ENCODE results near the gene BTN2A1. TPM values are rescaled to one million over a fixed set of nuclear protein-coding genes. Genes with fewer than 3 reads are reported as not detected.
"Not testable (repeated sequence)": the region's sequence is repeated elsewhere in the genome, so short reads cannot be mapped to it uniquely, and the experiment has no call there.

Gene BTN2A1
- total and polyA plus RNA-seq, 2 donors from 2014 or later = 15.6 to 19.1 TPM

DNA sequence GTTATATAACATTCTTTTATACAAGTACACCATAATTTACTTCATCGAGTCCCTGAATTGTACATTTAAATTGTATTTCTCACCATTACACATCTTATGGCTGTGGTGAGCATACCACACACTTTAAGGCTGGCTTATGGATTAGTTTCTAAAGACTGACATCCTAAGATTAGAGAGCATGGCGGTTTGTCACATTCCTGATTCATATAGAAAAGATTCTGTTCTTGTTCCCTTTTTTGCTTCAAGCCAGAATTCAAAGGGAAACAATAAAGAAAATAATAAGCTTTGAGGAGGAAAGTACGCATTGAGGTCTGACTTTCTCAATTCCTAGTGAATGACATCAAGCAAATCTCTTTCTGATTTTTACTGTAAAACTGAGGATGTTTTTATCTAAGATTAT is 44.9 kb downstream of the BTN2A1 start:
- intact Hi-C loops (cut with DNase I) = no loop called here
- H3K9ac ChIP-seq (ENCODE audit: low read length in 3 of 3) = no peak overlapping the region
- TF ChIP-seq, protein P1, sequence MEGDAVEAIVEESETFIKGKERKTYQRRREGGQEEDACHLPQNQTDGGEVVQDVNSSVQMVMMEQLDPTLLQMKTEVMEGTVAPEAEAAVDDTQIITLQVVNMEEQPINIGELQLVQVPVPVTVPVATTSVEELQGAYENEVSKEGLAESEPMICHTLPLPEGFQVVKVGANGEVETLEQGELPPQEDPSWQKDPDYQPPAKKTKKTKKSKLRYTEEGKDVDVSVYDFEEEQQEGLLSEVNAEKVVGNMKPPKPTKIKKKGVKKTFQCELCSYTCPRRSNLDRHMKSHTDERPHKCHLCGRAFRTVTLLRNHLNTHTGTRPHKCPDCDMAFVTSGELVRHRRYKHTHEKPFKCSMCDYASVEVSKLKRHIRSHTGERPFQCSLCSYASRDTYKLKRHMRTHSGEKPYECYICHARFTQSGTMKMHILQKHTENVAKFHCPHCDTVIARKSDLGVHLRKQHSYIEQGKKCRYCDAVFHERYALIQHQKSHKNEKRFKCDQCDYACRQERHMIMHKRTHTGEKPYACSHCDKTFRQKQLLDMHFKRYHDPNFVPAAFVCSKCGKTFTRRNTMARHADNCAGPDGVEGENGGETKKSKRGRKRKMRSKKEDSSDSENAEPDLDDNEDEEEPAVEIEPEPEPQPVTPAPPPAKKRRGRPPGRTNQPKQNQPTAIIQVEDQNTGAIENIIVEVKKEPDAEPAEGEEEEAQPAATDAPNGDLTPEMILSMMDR (IDR thresholded peaks at IDR 0.05; ENCODE audit: borderline replicate concordance, extremely low read depth, insufficient read depth) = no peak
- no peak overlapping the region for H3K27ac ChIP-seq (ENCODE audit: low read depth in 2 of 2, low read length in 2 of 2)
- peaks cover 0 to 5% (median 0%) of the 10 kb centered on the region in 3 donors for H3K4me1 ChIP-seq (ENCODE audit: control insufficient read depth in 2 of 3, insufficient read depth in 2 of 3, low read depth in 1 of 3, low read length in 3 of 3)
- peaks cover 11% of the 10 kb centered on the region for H3K27me3 ChIP-seq (ENCODE audit: control insufficient read depth, insufficient read depth, low read length)
- FAIRE-seq (no peak), DNase-seq (no peak)
- H3K4me3 ChIP-seq (ENCODE audit: low read length in 3 of 3) = no peak overlapping the region
- H3K36me3 ChIP-seq (ENCODE audit: control insufficient read depth in 2 of 3, insufficient read depth in 3 of 3, low read length in 3 of 3) = no peaks in the 10 kb centered on the region
- H3K9me3 ChIP-seq (ENCODE audit: control insufficient read depth in 2 of 3, insufficient read depth in 1 of 3, low read length in 3 of 3) = no peaks in the 10 kb centered on the region

DNA sequence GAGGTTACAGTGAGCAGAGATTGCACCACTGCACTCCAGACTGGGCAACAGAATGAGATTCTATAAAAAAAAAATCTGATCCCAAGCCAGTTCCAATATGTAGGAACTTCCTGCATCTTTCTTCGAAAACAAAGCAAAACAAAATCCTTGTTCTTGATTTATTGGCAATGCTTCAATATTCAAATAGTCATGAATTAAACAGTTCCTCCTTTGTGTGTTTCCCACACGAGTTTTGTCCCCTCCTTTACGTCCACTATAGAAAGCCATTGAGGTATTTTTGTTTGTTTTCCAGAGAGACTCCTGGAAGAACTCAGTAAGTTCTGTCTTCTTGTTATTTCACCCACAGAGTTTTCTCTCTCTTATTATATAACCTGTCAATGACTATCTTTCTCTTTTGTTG is 49.9 kb downstream of the BTN2A1 start:
- TF ChIP-seq, protein P1 (IDR thresholded peaks at IDR 0.05; ENCODE audit: borderline replicate concordance, extremely low read depth, insufficient read depth) = no peak
- DNase-seq (no peak), FAIRE-seq (no peak)
- no peak overlapping the region for H3K4me3 ChIP-seq (ENCODE audit: low read length in 3 of 3)
- intact Hi-C loops (cut with DNase I) = no loop called here
- H3K9me3 ChIP-seq (ENCODE audit: control insufficient read depth in 2 of 3, insufficient read depth in 1 of 3, low read length in 3 of 3) = no peaks in the 10 kb centered on the region
- H3K36me3 ChIP-seq (ENCODE audit: control insufficient read depth in 2 of 3, insufficient read depth in 3 of 3, low read length in 3 of 3) = no peaks in the 10 kb centered on the region
- H3K9ac ChIP-seq (ENCODE audit: low read length in 3 of 3) = no peak overlapping the region
- no peak overlapping the region for H3K27ac ChIP-seq (ENCODE audit: low read depth in 2 of 2, low read length in 2 of 2)
- H3K27me3 ChIP-seq (ENCODE audit: control insufficient read depth, insufficient read depth, low read length) = peaks cover under 1% of the 10 kb centered on the region
- no peaks in the 10 kb centered on the region for H3K4me1 ChIP-seq (ENCODE audit: control insufficient read depth in 2 of 3, insufficient read depth in 2 of 3, low read depth in 1 of 3, low read length in 3 of 3)

- H3K4me1 ChIP-seq (ENCODE audit: control insufficient read depth in 2 of 3, insufficient read depth in 2 of 3, low read depth in 1 of 3, low read length in 3 of 3); H3K27me3 ChIP-seq (ENCODE audit: control insufficient read depth, insufficient read depth, low read length); FAIRE-seq; H3K36me3 ChIP-seq (ENCODE audit: control insufficient read depth in 2 of 3, insufficient read depth in 3 of 3, low read length in 3 of 3); H3K9me3 ChIP-seq (ENCODE audit: control insufficient read depth in 2 of 3, insufficient read depth in 1 of 3, low read length in 3 of 3); H3K9ac ChIP-seq (ENCODE audit: low read length in 3 of 3); H3K27ac ChIP-seq (ENCODE audit: low read depth in 2 of 2, low read length in 2 of 2); DNase-seq; intact Hi-C loops (cut with DNase I); H3K4me3 ChIP-seq (ENCODE audit: low read length in 3 of 3): not testable (repeated sequence)
Measured at GRCh38 chr6:26511033-26511432, 53.3 kb downstream of the BTN2A1 start.

GRCh38 chr6:26514984-26515383 is 57.2 kb downstream of the BTN2A1 start:
- H3K4me1 ChIP-seq (ENCODE audit: control insufficient read depth in 2 of 3, insufficient read depth in 2 of 3, low read depth in 1 of 3, low read length in 3 of 3) = no peaks in the 10 kb centered on the region
- H3K4me3 ChIP-seq (ENCODE audit: low read length in 3 of 3) = no peak overlapping the region
- FAIRE-seq = no peak
- H3K9me3 ChIP-seq (ENCODE audit: control insufficient read depth in 2 of 3, insufficient read depth in 1 of 3, low read length in 3 of 3) = no peaks in the 10 kb centered on the region
- no peak overlapping the region for H3K9ac ChIP-seq (ENCODE audit: low read length in 3 of 3)
- TF ChIP-seq, protein P1 (IDR thresholded peaks at IDR 0.05; ENCODE audit: borderline replicate concordance, extremely low read depth, insufficient read depth) = no peak
- H3K27ac ChIP-seq (ENCODE audit: low read depth in 2 of 2, low read length in 2 of 2) = no peak overlapping the region
- no peak for DNase-seq
- no peaks in the 10 kb centered on the region for H3K36me3 ChIP-seq (ENCODE audit: control insufficient read depth in 2 of 3, insufficient read depth in 3 of 3, low read length in 3 of 3)
- no peaks in the 10 kb centered on the region for H3K27me3 ChIP-seq (ENCODE audit: control insufficient read depth, insufficient read depth, low read length)
- intact Hi-C loops (cut with DNase I) = no loop called here
